HG03558 (cell line): Measurements from ENCODE around the gene ALDH1A1.
"Not testable (repeated sequence)": the region's sequence is repeated elsewhere in the genome, so short reads cannot be mapped to it uniquely, and the experiment has no call there.

Experiments
- ATAC-seq: cut with Tn5 transposase; IDR thresholded peaks from one replicate; pipeline ENCODE4 v1.9.1; 2021; ENCODE audit warnings: moderate number of reproducible peaks; ENCODE audit not compliant: unreplicated experiment; ENCODE audit errors: extremely low read depth

Gene ALDH1A1

GRCh38 chr9:72946318-72946717, 6.5 kb downstream of the ALDH1A1 start:
- ATAC-seq = no peak

- no peak for ATAC-seq
Measured at GRCh38 chr9:72945391-72945790, 7.5 kb downstream of the ALDH1A1 start.

GRCh38 chr9:72943844-72944462, 8.9 kb downstream of the ALDH1A1 start:
- no peak for ATAC-seq

GRCh38 chr9:72942451-72942850, 10.4 kb downstream of the ALDH1A1 start:
- ATAC-seq = no peak

GRCh38 chr9:72939581-72939980, 13.3 kb downstream of the ALDH1A1 start:
- ATAC-seq = not testable (repeated sequence)

- ATAC-seq = no peak
Measured at GRCh38 chr9:72937545-72937944, 15.3 kb downstream of the ALDH1A1 start.

GRCh38 chr9:72936679-72937078, 16.2 kb downstream of the ALDH1A1 start:
- no peak for ATAC-seq

GRCh38 chr9:72936266-72936665, 16.6 kb downstream of the ALDH1A1 start:
- no peak for ATAC-seq

- ATAC-seq = no peak
Measured at GRCh38 chr9:72935595-72935994, 17.3 kb downstream of the ALDH1A1 start.

- no peak for ATAC-seq
Measured at GRCh38 chr9:72933730-72934665, 18.9 kb downstream of the ALDH1A1 start.

GRCh38 chr9:72932619-72933018, 20.2 kb downstream of the ALDH1A1 start:
- no peak for ATAC-seq

GRCh38 chr9:72931897-72932296, 21.0 kb downstream of the ALDH1A1 start:
- no peak for ATAC-seq

- ATAC-seq = no peak
Measured at GRCh38 chr9:72931437-72931836, 21.4 kb downstream of the ALDH1A1 start.

- ATAC-seq = no peak
Measured at GRCh38 chr9:72930828-72931227, 22.0 kb downstream of the ALDH1A1 start.

- no peak for ATAC-seq
Measured at GRCh38 chr9:72929542-72929941, 23.3 kb downstream of the ALDH1A1 start.

- ATAC-seq = no peak
Measured at GRCh38 chr9:72928042-72928507, 24.8 kb downstream of the ALDH1A1 start.

GRCh38 chr9:72926506-72926905, 26.3 kb downstream of the ALDH1A1 start:
- no peak for ATAC-seq

- no peak for ATAC-seq
Measured at GRCh38 chr9:72925891-72926290, 27.0 kb downstream of the ALDH1A1 start.

GRCh38 chr9:72925126-72925789, 27.6 kb downstream of the ALDH1A1 start:
- no peak for ATAC-seq

- ATAC-seq = no peak
Measured at GRCh38 chr9:72924154-72924790, 28.6 kb downstream of the ALDH1A1 start.
